ENCODE measurements around the gene SYVN1.
"Not testable (repeated sequence)": the region's sequence is repeated elsewhere in the genome, so short reads cannot be mapped to it uniquely, and the experiment has no call there.

Gene SYVN1

DNA sequence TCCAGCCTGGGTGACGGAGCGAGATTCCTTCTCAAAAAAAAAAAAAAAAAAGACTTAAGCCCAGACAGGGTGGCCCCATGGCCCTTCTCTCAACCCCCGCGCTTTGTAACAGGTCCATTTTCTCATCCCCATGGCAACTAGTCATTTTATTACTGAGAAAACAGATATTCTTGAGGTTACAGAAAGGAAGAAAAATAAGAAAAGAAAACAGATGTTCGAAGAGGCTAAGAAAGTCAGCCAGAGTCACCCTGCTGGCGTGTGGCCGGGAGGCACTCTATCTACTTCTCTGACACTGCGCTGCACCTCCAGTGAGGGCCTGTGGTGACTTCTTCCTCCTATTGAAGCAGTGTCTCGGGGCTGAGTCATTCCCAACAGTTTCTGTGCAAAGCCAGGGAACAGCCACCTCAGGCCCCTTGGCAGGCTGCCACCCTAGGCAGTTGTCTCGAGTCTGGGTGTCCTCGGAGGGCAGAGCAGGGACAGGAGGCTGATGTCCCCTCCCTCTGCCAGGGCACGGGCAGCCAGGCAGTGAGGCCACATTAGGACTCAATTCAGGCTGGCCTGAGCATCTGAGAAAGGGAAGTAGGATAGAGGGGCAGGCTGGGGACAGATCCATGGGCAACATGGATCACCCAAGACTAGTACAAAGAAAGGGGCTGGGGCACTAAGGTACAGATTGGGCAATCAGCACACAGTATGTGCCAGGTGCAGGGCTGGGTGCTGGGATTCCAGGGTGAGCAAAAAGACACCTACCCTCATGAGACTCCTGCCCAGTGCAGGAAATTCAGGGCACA, 16.4 kb upstream of the SYVN1 start:
- DNase-seq: no peak

DNA sequence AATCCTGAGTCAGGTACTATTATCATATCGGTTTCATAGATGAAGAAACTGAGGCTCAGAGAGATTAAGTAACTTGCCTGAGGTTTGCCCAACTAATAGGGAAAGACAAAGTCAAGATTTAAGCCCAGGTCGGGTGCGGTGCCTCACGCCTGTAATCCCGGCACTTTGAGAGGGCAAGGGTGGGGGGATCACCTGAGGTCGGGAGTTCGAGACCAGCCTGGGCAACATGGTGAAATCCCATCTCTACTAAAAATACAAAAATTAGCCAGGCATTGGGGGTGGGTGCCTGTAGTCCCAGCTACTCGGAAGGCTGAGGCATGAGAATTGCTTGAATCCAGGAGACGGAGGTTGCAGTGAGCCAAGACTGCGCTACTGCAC, 15.8 kb upstream of the SYVN1 start:
- not testable (repeated sequence) for DNase-seq

DNA sequence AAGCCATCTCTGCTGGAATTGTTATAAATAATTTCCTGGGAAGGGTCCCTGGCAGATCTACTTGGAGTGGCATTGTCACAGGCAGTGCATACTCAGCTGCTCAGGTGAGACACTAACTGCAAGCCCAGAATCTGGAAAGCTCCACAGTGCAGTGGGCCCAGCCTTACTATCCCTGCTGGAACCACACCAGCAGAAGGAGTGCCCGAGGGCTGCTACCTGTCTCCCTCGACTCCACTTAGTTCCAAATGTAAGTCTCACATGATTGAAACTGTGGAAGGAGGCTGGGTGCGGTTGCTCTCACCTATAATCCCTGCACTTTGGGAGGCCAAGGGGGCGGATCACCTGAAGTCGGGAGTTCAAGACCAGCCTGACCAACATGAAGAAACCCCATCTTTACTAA, 14.3 kb upstream of the SYVN1 start:
- no peak for DNase-seq

DNA sequence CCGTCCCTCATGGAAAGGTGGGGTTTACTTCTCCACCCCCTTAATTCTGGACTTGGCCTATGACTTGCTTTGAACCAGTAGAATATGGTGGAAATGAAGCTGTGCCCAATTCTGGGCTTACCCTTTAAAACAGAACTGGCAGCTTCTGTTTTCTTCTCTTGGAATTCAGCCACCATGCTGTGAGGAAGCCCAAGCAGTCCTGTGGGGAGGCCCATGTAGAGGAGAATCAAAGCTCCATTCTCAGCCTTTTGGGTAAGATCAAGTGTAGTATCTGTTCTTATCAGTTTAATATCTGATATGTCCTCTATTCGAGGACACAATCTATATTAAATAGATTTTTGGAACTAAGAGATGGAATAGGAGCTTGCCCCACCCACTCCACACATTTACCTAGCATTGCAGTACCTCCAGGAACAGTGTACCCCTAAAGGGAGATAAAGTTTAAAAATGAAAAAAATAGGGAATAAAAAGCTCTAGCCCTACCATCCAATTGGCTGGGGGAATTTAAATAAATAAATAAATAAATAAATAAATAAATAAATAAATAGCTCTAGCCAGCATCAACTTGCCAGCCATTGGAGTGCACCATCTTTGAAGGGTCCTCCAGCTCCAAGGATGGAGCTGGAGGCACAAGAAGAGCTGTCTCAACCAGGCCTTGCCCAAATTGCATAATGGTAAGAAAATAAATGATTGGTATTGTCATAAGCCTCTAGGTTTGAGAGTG, 13.2 kb upstream of the SYVN1 start:
- no peak for DNase-seq

DNA sequence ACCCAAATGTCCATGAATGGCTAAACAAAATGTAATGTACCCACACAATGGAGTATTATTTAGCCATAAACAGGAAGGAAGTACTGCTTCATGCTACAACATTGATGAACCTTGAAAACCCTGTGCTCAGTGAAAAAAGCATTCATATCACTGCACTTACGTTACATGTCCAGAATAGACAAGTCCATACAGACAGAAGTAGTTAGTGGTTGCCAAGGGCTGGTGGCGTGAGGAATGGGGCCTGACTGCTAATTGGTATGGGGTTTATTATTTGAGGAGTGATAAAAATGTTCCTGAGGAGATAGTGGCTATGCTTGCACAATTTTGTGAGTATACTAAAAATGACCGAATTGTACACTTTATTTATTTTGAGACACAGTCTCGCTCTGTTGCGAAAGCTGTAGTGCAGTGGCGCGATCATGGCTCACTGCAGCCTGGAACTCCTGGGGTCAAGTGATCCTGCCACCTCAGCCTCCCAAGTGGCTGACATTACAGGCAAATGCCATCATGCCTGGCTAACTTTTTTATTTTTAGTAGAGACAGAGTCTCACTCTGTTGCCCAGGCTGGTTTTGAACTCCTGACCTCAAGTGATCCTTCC, 7.7 kb upstream of the SYVN1 start:
- no peak for DNase-seq

DNA sequence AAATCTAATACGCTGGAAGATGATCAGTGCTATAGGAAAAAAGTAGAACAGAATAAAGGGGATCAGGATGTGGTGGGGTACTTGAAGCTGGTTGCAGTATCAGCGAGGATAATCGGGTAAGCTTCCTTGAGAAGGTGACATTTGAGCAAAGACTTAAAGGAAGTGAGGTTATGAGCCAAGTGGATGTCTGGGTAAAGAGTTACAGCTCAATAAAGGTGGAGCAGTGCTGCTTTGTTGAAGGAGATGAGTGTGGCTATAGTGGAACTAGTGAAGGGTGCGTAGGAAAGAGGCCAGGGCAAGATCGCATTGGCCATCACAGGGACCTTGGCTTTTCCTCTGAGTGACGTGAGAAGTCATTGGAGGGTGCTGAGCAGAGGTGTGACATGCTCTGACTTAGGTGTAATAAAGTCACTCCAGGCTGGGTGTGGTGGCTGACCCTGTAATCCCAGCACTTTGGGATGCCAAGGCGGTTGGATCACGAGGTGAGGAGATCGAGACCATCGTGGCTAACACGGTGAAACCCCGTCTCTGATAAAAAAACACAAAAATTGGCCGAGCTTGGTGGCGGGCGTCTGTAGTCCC, 2.3 kb upstream of the SYVN1 start:
- no peak for DNase-seq

DNA sequence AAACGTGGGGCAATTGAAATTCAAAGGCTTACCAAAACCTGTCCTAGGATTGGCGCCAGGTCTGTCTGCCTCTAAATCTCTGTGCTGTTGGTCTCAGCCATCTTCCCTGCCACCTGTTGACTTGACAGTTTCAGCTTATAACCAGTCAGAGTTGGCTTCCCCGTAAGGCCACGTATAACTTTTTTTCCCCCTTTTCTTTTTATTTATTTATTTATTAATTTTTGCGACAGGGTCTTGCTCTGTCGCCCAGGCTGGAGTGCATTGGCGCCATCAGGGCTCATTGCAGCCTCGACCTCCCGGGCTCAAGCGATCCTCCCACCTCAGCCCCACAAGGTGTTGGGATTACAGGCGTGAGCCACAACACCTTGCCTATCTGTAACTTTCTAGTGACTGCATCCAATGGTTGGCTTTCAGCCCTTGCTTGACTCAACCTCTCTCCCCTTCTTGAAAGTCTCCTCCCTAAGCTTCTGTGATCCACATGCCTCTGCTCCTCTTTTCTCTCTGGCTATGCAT, 1.4 kb upstream of the SYVN1 start:
- no peak for DNase-seq

DNA sequence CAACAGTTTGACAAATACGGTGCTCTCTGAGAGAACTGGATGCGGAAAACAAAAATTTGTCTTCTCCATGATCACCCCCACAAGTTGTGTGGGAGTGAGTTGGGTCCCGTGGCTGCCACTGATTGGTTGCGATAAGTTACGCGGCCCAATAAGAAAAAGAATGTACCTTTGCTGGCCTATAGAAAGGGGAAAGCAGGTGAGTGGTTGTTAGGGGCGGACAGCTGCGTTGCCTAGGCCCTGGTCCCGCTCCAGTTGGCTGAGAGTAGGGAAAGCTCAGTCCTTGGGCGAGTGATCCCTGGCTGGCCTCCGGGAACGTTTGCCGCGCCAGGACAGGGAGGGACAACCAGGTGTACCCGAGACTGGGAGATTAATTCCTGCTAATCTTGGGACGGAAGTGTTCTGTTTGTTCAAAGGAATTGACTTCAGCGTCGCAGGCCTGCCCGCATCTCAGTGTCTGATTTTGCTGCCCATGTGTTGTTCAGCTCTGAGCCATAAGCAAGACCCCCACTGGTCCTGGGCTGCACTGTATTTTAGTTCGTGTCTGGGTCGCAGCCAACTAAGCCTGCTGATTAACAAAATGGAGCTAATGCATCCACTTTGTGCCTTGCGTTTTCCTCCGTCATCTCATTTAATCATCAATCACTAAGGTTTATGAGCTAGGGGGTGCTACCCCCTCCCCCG, 773 bp upstream of the SYVN1 start:
- peak; percentile 92 for DNase-seq

DNA sequence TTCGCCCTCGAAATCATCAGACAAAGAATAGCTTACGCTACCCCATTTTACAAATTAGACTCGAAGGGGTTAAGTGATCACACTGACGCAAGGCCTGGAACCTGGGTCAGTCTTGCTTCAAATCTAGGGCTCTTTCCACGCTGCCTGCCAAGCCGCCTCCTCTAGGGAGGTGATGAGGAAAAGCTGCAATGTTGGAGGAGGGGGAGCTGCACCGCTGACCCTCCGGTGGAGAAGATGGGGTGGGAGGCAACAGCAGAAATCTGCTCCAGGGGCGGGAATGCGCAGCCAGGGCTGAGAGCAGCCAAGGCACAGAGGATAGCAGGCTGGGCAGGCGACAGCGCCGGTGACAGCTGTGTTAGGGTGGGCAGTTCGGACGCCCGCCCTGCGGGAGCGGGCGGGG, 595 bp downstream of the SYVN1 start:
- DNase-seq: no peak

DNA sequence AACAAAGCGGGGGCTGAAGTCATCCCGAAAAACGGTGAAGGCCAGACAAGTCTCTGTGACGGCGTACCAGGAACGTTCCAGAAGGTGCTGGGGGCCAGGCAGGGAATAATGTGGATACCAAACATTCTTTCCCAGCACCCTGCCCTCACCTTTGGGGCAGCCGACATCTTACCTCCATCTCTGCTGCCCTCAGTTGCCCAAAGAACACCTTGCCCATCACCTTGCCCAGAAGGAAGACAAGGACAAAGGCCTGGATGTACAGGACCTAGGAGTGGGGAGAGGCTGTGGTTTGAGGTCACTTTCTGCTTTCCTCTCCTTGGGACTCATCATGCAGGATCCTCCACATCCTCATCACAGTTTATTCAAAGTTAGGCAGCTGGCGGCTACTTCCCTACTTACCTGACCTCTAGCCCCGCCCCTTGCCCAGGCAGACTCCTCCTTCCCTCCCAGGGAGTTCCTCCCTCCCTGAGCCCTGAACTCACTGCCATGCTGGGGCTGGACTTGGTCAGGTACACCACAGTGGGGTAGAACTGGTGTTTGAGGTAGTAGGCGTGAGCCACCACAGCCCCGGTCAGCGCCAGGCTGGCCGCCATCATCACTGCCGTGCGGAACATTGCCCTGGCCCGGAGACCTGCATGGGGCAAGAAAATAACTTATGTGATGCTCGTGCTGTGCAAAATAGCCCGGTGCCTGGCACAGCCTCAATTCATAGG, 1.2 kb downstream of the SYVN1 start:
- DNase-seq: no peak

DNA sequence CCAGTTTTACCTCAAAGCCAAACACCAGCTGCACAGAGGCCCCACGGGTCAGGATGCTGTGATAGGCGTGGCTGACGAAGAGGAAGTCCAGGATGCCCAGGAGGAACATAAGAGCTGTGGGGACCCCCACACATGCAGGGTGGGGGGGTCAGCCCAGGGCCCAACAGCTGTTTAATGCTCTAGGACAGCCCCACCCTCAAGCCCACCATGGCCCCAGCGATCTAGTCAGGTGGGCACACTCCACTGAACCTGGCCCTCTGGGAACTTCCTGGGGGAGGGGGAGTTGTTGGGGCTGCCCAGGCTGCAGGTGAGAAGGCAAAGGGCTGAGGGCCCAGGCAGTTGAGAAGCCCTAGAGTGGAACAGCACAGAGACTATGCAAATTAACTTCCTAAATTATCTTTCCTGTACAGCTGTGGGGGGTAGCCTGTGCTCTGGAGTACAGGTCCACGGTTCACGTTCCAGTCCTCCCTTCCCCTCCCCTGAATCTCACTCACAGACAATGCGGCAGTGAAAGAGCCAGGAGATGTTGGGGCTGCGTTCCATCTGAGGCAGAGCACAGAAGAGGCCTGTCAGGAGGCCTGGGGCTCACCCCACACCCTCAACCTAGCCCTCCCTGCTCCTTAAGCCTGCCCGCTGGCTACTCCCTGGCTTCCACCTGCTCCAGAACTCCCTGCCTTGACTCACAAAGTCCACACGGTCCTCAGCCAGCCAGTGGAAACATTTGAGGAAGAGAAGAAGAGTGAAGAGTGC, 1.9 kb downstream of the SYVN1 start:
- no peak for DNase-seq

DNA sequence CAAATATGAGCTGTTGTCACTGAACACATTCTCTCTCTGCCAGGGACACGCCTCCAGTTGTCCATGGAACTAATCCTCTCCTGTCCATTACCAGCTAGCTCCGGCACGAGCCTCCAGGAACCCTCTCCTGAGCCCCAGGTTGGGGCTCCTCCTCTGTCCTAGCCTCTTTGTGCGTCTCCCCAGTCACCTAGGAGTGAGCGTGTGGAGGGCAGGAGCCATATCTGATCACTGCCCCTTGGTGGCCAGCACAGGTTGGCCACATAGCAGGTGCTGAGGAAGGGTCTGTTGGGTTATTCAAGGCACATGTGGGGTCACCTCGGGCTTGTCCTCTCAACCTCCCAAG, 2.5 kb downstream of the SYVN1 start:
- no peak for DNase-seq

DNA sequence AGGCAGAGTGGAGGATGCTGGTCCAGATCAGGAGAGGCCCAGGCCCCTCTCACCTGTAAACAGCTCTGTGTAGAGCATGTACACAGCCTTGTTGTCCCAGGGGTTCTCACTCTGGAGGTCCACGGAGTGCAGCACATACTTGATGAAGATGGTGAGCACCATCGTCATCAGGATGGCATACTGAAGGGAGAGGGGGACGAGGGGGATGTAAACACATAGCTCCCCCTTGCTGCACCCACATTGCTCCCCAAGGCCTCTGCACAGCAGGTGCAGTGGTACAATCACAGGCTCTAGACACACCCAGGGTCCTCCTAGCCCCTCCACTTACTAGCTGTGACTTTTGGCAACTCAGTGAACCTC, 2.9 kb downstream of the SYVN1 start:
- no peak for DNase-seq

DNA sequence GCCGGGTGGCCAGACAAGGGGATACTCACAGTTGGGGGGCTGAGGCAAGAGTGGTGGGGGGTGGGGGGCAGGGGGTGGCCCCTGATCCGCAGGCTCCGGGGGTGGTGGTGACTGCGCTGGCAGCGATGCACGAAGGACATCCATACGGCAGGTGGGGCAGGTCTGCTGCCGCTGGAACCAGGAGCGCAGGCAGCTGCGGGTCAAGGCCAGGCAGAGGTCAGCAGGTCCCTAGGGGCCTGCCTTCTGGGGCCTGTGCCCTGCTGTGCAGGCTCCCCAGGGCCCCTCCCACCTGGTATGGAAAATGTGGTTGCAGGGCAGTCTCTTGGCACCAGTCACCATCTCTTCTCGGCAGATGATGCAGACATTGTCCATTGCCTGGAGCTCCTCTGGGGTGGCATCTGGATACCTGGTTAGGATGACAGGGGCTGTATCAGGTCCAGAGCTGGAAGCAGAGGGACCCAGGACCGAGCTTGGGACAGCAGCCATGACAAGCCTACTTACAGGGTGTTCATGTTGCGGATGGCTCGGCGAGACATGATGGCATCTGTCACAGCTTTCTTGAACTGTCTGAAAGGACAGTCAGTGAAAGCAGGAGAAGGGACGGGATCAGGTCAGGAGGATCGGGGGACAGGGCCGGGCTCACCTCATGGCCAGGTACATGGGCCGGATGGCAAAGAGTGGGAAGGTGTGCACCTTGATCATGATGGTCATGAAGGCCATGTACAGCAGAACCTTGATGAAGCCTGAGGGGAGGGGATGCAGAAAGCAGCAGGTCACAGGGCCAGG, 3.5 kb downstream of the SYVN1 start:
- no peak for DNase-seq

DNA sequence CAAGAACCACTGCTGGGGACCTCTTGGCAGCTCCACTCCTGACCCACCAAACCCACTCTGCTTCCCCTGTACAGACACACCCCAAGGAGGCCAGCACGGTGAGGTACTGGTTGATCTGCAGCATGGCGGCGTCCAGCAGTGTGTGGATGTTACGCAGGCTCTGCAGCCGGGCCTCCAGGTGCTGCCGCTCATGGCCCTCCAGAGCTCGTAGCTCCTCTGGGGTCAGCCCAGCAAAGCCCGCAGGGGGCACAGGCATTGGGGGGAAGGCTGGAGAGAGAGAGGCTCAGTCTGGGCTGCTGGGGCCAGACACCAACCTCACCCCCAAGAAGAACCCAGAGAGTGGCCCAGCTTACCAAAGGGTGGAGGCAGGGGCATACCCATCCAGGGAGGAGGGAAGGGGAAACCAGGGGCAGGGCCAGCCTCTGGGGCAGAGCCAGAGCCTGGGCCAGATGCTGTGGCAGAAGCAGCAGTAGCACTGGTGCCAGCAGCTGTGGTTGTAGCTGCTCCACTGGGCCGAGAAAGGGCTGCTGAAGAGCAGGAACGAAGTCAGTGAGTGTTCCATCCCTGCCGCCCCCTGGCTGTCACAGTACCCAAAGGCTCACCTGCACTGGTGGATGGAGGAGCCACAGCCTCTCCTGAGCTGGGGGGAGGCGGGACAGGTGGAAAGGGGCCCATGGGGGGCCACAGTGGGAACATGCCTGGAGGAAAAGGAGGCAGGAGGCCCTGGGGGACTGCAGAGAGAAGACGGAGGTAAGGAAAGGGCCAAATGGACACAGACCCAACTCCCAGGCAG, 4.5 kb downstream of the SYVN1 start:
- DNase-seq: no peak

DNA sequence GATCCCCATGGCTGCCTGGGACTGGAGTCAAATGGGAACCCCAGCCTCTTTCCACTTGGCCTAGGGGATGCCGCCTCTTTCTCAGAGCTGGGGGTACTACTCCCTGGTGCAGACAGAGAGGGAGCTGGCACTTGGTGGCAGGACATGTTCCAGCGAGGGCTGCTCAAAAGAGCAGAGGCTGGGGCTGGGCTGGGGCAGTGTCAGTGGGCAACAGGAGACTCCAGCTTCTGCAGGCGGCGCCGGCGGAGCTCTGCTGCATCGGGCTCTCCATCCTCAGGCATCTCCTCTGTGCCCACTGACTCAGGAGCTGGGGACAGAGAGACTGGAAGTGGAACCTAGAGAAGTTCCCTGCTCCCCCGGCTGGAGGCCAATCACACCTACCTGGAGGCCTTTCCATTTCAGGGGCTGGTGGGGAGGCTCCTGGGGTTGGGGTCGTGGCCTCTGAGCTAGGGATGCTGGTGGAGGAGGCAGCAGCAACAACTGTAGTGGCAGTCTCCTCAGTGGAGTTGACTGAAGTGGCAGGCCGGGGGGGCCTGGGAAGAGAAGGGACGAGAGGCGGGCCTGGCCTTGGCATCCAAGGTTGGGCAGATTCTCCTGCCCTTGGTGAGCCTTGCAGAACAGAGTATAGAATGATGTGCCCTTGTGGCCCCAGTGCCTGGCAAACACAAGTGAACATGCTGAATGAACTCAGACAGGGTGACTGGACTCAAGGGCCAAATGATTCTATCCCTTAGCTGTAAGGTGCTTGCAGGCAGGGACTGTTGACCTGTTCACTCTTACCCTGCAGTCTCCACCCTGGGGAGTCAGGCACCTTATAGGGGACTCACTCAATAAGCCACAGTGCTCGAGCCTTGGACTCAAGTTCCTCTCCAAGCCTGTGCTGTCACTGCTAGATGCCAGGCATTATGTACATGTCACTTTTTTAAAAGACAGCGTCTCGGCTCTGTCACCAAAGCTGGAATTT, 5.9 kb downstream of the SYVN1 start:
- DNase-seq: no peak

DNA sequence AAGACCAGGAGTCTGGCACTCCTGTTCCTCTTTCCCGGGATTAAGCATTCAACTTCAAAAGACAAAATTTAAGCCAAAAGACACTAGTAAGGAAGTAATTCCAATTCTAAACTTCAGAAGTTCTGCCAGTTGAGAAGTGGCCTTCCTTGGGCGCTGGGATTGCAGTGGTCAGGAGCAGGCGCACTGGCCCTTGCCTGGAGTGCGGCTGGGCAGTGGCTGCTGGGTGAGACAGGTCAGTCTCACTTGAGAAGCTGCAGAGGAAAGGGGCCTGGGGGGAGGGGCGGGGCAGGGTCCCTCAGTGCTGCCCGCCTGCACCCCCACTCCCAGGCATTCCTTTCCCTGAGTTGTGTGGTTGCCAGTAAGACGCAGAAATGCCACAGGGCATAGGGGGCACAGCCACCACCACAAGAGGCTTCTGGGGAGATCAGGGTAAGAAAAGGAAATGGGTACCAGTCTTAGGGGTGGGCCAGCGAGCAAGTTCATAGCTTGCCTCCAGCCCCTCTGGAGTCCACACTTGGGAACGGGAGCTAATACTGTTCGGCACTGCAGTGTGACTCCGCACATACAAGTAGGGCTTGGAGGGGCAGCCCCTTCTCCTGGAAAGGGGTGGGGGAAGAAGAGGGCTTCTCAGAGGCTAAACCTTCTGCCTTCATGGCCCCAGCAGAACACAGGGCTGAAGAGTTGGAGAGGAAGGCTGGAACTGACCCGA, 6.7 kb downstream of the SYVN1 start:
- DNase-seq: no peak

DNA sequence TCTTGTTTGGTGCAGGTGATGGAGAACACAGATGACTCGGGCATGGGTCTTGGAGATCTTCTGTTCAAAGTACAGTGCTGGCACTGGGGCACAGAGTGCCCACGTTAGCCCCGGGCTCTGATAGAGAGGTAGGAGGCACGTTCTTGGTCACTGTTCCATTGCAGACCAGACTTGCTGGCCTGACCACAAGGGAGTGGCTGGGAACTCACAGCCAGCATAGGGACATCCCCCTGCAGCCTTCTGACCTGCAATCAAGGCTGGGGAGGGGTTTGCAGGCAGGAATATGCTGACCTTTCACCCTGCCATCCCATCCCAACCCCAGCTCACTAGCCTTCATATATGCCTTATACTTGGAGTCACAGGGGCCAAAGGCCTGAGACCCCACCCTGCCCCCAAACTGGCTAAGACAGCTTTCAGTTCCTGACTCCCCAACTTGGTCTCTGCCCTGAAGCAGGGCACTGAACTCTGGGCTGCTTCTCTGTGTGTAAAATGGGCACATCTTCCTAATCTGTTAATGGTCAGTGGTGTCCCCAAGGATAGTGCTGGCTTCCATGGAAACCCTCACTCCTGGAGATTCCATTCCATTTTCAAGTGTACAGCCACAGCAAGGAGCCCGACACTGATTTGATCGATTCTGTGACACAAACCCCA, 7.6 kb downstream of the SYVN1 start:
- no peak for DNase-seq
